Kasumi-1 (cell line): ENCODE data around the gene C1orf50.
"Not testable (repeated sequence)": the region's sequence is repeated elsewhere in the genome, so short reads cannot be mapped to it uniquely, and the experiment has no call there.

Source experiments
- DNase-seq, 2 experiments: peaks; one replicate each; lab custom pipeline; 2025; lab: John Stamatoyannopoulos, UW

C1orf50 gene

DNA sequence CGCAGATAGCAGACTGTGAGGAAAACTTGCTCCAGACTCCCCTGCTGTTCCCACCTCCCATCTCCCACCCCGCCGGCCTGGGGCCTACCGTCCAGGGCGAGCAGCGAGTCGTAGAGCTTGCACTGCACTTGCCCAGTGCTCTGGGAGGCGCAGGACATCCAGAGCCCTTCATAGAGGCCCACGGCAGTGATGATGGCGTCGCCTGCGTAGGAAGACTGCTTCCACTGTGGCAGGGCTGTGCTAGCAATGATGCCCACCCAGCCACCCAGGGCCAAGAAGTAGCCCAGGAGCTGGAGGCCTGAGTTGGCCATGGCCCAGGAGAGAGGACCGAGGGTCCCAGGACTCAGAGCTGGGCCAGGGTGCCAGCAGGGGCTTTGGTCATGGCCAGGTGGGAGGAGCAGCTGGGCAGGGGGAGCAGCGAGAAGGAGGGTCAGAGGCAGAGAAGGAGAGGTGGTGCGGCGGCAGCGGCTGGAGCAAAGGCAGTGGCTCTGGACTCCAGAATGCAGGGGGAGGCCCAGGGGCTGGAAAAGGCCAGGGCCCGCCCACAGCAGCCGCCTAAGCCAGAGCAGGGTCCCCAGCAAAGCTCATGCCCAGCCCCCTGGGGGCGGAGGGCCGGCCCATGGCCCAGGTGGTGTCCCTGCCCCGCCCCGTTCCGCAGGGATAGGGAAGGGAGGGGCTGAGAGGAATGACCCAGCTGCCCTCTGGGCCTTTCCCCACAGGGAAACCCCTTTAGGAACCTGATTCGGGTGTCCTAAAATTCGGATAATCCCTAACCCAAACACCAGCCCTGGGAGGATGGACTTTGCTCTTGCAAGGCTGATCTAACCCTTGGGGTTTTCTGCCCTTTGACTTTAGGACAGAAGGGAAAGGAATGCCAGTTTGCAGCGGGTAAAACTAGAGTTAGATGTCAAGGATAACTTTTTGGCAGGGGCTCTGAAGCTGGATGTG, 27.0 kb upstream of the C1orf50 start, which contains the start of gene CLDN19:
CLDN19 (minus strand) TSS at position 484 of the 948 bp plus-strand sequence; CDS start at position 311, 173 bp downstream.
- DNase-seq: no peak

DNA sequence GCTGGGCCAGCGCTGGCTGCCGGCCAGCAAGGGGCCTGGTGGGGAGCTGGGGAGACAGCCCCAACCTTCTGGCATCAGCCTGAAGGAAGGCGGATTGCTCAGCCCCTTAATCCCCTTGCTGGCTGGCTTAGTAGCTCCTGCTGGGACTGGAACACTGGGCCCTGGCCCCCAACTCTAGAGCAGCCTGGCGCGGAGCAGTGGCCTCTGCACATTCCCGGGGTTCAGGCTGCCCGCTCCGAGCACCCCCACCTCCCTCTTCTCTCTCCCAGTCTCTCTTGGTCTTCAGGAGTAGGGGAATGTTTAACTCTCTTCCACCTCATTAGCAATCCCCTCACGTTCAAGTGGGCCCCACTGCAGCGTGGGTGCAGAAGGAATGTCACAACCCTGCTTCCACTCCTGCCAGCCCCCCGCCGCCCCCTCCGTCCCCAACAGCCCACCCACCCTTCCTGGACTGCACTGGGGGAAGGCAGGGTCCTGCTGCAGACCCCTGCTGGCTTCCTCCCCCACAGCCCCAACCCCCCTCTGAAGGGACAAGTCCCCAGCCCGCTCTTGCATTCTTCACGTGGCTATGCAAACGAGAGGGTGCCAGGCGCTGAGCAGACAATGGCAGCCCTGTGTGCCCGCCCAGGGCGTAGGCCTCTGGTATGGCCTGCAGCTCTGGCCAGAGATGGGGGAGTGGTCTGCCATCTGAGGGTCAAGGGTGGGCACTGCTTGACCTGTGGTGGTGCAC, 26.0 kb upstream of the C1orf50 start:
- DNase-seq: no peak

DNA sequence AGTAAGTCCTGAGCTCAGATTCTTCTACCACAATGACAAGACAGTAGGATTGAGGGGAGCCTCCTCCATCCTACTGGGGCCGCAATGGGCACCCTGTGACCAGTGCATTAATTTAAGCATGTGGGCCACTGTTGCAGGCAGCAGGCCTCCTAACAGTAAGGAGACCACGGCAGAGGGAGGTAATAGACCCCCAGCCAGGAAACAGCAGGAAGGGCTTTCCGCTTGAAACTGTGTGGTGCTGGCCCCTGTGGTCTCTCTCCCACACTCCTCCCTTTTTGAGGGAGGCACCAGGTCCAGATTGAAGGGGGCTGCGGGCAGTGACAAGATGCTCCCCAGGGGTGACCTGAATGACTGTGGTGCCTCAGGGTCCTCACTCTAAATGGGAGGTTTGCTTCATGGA, 25.3 kb upstream of the C1orf50 start:
- no peak for DNase-seq

DNA sequence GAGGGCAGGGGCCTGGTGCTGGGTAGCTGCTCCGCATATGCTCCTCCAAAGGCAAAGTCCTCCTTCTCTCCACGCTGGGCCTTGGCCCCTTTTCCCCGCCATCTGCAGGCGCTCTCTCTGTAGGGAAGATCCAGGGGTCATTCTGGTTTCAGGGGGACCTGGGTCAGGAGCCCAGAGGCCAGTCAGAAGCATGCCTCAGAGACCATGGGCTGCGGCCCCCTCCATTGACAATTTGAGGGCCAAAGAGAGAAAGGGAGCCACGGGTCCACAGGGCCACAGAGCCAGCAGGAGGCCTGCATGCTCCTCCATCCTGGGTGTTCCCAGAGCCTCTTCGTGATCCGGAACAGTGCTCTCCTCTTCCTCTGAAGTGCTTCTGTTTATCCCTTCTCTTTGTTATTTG, 24.9 kb upstream of the C1orf50 start:
- DNase-seq: no peak

DNA sequence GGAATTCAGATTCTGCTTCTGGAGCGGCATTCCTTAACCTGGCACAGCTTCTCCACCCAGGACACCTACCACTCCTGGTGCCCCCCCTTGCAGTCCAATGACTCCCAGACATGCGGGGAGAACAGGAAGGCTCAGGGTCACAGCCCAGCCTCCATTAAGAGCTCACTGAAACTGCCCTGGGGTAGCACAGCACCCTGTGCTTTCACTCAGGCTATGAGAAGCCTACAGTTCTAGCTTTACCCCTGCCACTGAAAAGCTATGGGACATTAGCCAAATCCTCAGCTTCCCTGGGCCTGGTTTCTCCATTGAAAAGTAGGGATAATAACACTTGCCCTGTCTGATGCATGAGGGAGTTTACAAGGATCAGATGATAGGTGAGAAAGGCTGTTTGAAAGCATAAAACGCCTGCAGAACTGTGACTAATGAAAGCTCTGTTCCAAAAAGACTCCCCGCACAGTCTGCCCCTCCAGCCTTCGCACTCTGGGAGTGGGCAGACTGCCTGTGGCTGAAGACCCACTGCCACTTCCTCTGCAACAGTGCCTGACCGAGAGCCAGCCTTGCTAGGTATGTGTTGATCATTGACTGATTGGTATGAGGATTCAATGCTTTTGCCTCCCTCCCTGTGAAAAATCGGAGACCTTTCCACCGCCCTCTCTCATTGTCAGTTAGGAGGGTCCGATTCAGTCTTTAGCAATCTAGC, 24.3 kb upstream of the C1orf50 start:
- no peak for DNase-seq

DNA sequence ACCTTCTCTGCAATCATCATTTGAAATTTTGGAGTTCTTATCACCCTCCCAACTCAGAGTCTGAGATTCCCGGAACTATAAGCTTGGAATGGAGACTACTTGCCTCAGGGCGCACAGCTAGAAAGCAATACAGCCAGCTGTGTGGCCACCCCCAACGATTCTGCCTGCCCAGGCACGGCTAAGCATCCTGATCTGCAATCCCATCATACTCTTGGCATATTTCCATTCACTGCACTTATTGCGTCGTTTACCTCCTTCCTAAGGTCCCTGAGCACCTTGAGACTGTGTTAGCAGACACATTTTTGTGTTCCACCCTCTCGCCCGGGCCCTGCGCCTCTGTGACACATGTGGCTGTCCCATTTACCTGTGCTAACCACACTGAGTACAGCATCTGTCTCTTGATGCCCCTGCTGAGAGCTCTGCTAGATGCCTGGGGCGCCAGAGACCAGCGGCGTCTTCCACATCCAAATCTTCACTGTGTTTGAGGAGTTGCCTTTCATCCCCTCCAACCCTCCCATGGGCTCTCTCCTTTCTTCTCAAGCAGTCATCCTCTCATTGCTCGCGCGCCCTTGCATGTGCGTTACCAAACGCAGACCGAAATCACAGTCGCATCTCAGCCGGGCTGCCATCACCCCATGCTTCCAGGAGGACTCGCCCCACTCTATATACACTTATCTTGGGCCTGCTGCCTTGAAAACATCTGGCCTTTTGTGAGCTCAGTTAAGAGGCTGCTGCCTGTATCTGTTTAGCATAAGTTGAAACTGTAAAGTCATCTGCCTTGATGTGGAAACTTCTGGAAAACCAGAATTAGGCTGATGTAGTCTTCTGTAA, 23.5 kb upstream of the C1orf50 start:
- DNase-seq: no peak

DNA sequence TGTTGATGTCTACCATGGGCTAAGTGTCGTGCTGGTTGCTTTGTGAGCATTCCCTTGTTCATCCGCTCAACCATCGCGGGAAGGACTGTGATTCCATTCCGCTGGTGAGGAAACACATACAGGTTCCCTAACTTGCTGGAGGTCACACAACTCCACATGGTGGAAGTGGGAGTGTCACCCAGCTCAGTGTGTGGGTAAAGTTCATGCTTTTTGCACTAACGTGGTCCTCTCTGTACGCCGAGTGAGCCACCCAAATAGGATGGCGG, 23.0 kb upstream of the C1orf50 start:
- DNase-seq: no peak

DNA sequence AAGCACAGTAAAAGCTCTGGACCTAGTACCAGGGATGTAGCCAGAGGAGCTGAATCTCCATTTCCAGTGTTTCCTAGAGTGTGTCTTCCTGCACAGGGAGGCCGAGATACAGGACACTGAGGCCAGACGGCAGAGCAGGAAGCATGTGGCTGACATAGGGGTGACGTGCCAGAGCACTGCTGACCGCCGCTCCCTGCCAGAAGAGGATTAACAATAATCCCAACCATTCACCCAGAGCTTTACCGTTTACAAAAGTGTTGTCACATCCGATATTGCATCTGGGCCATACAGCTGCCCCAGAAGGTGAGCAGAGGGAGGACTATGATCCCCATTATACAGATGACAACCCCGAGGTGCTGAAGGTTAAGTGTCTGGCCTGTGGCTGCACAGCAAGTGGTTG, 21.2 kb upstream of the C1orf50 start:
- no peak for DNase-seq

DNA sequence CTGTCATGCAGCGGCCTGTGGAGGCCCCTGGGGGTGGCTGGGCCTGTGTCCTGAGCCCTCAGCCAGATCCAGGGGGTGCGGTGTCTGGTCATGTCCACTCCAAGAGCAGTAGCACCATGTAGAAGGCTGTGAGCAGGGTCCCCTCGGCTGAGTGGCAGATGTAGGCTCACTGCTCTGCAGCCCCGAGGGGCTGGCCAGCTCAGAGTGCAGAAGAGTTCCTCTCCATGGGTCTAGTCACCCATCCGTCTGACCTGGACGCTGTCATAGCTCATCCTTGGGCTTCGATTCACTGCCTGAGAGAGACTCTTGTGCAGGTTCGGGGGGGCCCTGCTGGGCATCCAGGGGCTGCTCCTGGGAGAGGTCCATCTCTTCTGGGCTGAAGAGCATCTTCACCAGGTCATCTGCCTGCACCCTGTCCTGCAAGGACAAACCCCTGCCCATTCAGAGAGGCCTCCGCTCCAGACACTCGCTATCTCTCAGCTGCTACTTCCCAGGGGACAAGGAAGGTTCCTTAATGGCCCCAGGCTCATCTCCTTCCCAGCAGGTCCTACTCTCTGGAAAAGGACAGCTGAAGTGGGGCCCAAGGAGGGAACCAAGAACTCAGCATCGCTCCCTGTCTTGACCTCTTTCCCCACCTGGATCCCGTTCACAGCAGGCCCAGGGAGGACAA, 20.5 kb upstream of the C1orf50 start:
- DNase-seq: no peak

DNA sequence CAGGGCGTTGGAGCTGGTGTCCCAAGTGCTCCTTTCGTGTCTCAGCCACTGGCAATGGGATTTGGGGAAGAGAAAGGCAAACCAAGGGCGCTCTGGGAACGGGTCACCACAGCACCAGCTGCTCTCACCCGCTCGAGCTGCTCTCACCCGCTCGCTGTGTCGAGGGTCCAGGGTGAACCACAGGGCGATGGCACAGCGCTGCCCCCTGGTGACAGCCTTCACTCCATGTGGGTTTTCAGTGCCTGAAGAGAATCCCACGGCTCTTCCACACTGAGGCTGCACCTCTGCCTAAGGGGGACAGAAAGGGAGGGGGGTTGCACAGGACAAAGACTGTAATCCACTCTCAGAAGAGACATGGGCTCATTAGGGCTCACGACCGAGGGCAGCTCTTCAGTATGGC, 19.9 kb upstream of the C1orf50 start:
- peak; percentile 20 to 31 for DNase-seq

DNA sequence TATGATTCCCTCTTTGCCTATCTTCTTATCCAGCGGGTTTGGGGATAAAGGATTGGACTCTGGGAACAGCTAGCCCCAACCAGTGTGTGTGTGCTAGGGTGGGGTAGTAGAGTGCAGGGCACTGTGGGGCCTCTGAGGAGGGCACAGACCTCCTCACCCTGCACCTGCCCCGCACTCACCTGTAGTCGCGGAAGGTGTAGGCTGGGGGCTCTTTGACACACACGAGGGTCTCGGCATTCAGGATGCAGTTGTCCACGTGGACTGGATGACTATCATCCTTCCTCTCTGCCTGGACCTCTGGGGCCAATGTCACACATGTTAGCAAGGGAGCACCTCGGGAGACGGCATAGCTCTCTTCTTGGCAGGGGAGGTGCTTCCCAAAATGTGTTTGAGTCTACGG, 19.0 kb upstream of the C1orf50 start:
- no peak for DNase-seq

DNA sequence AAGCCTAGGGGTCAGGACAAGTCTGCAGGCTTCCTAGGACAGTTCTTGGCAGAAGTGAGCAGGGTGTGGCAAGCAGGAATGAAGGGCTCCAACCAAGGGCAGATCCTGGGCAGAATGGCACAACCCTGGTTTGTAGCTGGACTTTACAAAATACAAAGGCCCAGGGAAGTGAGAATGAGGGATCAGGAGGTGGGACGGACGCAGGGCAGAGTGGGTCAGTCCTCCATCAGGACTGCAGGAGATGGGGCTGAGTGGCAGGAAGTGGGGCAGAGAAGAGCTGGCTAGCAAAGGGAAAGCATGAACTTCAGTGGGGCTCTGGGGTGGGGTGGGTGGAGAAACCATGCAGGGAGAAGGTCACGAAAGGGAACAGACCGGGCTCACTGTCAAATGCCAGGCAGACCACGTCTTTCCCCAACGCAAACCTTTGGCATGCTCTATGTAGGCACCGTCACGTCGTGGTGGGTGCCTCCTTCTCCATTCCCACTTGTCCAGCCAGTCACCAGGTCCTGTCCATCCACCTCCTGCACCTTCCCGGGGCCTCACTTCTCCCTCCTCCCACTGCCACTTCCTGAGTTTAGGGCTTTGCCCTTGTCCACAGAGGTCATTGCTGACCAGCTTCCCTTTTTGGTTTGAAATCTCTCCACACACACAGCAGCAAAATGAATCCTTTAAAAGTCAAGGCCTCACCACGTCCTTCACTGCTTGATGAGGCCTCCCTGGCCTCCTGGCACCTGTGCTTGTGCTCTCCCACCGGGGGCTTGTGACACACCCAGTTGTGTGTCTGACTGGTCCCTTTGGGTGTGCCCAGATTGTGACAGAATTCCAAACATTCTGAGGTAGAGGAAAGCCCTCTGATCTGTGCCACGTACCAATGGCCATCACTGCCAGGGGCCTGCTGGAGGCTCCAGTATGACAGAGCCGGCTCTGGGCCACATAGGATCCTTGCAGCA, 18.3 kb upstream of the C1orf50 start:
- DNase-seq: no peak

DNA sequence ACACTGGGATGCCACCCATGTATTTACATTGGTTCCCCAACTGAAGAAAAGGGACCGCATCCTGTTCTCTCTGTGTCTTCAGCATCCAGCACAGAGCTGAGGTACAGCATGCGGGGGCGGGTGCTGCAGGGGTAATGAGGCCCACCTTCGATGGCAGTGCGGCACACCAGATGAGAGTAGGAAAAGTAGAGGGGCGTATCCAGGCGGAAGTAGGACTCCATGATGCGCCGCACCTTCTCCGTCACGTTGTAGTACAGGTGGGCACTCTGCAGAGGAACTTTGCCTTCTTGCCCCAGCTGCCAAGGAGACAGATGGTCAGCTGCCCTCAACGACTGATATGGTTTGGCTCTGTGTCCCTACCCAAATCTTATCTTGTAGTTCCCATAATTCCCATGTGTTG, 17.0 kb upstream of the C1orf50 start:
- DNase-seq: no peak

DNA sequence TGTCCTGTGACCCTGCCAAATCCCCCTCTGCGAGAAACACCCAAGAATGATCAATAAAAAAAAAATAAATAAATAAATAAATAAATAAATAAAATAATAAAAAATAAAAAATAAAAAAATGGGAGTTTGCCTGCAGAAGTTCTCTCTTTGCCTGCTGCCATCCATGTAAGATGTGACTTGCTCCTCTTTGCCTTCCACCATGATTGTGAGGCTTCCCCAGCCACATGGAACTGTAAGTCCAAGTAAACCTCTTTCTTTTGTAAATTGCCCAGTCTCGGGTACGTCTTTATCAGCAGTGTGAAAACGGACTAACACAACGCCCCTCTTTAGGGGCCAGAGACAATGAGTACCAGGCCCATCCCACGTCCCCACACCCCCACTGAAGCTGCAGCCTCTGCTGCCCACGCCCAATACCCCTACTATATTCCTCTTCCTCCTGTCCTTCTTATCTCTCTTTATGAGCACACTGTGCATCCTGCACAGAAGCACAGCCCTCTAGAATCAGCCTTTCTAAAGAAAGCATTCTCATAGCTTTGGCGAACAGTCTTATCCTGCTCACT, 15.5 kb upstream of the C1orf50 start:
- not testable (repeated sequence) for DNase-seq

DNA sequence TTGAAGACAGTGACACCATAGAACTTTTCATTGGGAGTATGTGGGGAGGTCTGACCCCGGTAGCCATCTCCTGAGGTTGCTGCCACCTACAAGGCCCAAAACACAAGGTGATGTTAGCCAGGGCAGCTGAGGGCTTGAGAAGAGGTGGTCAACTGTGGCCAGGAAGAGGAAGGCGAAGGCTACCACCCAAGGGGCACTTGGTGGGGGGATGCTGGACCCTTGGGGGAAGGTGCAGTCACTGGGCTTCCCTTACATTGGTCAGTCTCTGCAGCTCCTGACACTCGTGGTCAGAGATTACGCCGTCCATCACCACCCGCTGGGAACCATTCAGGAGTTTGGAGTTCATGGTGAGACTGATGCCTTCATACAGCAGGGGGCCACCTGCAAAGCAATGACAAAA, 14.8 kb upstream of the C1orf50 start:
- DNase-seq: no peak

DNA sequence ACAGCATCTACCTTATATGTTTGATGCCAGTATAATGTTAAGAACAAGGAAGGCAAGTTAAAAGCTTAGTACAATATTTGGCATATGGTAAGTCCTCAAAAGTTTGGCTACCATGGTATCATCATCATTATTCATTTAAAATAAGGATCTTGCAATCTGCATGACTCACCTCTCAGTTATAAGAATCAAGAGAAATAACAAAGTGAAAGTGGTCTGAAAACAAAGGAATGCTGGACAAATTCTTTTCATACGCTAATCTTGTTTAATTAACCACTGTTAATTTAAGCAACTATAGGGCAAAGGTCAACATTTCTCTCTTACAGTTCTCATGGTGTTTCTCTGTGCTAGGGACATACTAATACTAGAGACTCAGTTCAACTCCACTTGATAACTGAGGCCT, 14.0 kb upstream of the C1orf50 start:
- DNase-seq: no peak

DNA sequence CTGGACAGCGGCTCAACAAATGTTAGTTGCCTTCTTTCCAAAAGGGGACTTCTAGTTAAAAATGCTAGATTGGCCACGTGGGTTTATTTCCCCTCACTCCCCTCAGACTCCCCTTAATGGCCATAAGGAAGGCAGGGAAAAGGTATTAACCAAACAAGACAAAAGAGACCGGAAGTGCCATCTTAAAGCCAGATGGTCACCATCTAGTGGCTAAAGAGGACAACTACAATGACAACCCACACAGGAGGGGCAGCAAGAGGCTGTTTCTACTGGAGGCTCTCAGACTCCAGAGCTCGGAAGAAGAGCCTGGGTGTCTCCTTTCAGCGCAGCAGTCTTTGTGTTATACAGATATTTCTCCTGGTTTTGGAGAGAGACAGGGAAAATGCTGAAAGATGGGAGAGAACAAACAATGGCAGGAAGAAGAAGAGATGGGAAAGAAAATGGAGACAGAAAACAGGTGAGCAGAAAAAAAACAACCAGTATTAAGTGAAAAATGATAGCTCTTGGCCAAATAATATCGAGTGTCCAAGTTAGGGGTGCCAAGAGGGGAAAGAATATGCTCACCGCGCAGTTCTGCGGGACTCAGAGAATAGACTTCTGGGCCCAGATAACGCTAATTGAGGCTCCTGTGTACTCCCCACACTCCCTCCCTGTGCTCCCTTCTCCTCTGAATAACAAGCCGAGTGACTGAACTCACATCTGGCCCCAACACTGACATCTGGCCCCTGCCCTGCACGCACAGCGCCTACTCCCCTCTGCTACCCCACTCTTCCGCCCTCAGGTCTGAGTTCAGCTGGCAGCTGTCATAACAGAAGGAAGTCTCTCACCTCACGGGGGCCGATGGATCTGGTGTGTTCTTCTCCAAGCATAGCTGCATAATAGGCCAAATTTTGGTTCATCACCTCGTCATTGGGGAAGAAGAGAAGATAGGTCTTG, 9.8 kb upstream of the C1orf50 start:
- peak; percentile 74 to 78 for DNase-seq

DNA sequence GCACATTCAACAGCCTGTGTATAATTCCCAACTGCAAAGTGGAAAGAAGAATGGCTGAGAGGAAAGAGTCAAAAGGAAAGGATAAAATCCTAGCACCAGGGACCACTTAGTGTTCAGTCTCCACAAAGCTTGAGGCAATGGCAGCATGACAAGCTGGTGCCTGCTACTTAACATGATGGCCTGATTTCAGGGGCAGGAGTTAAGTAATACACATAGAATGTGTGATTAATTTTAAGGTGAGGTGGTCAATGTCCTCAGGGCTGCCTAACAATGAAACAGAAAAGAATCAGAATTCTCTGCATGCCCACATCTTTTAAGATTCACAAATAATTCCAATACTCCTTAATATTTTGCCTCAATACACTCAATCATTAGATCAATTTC, 9.2 kb upstream of the C1orf50 start:
- DNase-seq: no peak

DNA sequence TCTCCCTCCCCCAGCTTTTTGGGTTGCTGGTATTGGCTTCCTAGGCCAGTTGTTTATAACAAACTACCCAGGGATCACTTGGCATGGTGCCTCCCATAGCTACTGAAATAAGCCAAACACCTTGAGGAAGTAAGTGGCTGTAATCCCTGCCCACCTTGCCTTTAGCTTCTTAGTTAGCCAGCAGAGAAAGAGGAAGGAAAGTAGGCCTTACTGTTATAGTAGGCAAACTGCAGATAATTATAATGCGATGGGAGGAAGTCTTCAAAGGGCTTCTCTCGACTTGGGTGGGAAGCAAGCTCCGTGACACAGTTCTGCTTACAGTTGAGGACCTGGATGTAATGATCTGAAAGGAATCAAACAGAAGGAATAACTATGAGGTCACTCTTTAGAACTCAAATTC, 8.4 kb upstream of the C1orf50 start:
- peak; percentile 37 to 49 for DNase-seq
